Measurements from ENCODE around the gene C1orf116. TPM values are rescaled to one million over a fixed set of nuclear protein-coding genes. Genes with fewer than 3 reads are reported as not detected.
"Not testable (repeated sequence)": the region's sequence is repeated elsewhere in the genome, so short reads cannot be mapped to it uniquely, and the experiment has no call there.

The C1orf116 gene
- total RNA-seq, 1 donor from 2014 or later = 0.55 TPM

DNA sequence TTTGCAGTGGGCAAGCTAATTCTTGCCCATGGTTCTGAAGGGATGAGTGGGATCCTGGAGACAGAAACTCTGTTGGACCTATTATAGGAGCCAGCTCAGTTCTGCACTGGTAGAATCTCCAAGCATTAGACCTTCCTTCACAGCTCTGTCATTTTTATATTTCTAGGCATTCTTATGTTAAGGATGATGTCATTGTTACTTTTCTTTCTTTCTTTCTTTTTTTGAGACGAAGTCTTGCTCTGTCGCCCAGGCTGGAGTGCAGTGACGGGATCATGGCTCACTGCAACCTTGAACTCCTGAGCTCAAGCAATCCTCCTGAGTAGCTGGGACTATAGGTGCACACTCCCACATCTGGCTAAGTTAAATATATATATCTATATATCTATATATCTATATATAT, 28.0 kb upstream of the C1orf116 start:
- no peak for ATAC-seq
- DNase-seq (ENCODE audit: low spot score) = no peak

DNA sequence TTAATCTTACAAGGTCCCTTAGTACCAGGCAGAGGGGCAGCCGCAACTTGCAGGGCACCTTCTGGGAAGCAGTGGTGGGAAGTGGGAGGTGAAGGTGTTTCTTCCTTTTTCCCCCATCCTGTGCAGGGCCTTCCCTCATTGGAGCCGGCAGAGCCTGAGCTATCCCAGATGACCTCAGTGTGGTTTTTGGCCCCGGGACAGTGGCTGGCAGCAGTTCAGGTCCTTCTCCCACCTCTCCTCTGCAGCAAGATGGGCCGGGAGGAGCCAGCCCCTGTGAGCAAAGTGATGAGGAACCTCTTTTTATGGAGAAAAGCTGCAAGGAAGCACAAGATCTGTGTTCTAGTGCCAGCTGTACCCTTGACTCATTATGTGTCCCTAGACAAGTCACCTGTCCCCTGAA, 27.3 kb upstream of the C1orf116 start:
- ATAC-seq = no peak
- DNase-seq (ENCODE audit: low spot score) = no peak

DNA sequence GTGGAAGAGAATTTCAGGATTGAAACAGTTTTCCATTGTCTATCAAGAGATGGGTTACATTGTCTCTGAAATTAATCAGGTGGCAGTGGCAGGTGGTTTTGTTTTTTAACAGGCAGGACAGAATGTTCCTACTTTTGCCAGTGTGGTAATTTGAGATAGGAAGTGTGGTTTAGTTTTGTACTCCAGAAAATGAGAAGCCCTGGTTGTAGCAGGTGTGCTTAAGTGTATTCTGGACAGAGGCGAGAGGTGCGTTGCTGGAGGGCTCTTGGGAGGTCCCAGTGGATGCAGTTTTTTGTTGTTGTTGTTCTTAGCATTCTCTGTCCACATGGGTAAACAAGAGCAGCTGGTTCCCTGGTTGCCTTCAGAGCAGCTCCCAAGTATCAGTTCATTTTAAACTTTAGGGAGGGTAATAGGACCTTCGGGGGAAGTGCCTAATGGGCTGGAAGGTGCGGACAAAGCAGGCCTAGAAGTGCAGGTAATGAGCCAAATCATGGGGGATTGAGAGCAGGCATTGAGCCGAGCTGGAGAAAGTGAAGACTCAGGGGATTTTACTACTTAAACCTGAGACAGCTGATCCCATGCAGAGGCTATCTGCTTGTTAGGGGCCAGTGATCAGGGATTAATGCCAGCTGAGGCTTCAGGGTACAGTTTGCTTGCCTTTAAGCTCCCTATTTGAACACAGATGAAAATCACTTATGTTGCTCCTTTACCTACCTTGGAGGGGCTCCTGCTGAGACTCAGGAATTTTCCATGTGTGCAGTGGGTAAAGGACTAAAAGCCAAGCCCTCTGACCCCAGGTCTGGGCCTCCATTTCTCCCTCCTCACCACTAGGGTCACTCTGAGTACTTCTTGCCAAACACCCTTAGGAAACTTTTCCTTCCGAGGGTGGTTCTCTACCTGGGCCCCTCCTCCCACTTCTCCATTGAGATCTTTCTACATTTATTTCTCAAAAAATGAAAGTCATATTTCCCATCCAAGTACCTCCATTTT, 26.6 kb upstream of the C1orf116 start:
- DNase-seq (ENCODE audit: low spot score) (no peak), ATAC-seq (no peak)

DNA sequence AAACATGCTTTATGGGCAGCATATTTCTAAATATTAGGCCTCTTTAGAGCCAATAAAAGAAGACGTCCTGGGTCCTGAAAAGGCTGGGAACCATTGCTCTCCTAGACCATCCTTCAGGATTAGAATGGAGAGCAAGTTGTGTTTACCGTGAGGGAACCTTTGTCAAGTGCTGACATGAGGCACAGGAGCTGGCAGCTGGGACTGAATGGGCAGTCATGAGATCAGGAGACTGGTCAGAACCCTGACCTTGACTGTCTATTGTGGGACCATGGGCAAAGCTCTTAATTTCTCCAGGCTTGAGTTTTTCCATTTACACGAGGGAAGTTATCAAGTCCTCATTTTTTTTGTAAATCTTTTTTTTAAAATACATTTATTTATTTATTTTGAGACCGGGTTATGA, 25.7 kb upstream of the C1orf116 start:
- ATAC-seq = no peak
- DNase-seq (ENCODE audit: low spot score) = no peak

DNA sequence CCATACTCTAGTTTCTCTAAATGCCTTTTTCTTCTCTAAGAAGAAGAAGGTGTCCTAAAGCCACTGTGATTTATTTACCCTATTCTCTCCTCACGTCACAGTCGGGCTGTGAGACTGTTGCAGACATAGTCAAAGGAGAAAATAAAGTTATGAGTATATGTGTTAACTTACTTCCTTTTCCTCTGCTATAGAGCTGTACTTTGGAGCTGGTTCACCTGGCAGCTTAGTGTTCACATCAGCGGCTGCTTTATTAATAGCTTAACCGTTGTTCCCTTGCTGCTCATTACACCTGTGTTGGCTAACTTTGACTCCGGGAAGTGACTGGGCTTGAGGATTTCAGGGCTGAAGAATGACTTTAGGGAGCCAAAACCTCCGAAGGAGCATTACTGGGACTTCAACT, 24.1 kb upstream of the C1orf116 start:
- peak; percentile 36 for ATAC-seq

DNA sequence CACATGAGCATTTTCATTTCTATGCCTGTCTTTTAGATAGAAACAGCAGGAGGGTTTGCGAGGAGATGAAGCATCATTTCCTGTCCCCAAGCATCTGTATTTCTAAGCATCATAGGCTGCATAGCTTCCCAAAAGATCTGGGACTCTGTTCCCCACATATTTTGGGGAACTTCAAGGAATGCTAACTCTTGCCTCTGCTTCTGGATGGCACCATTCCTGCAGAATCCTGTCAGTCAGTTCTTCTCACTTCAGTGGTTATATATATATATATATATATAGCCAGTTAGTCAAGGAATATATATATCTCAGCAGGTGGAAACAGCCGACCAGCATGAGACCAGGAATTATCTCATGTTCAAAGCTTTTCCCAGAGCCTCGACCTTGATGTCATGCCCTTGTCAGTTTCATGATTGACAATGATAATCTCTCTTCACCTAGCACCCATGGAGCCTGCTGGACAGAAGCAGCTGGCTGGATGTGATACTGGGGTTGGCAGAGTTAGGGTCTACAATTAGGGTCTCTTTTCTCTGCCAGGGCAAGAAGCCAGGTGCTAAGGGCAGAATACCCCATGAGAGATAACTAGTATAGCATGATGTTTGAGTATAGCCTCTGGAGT, 22.9 kb upstream of the C1orf116 start:
- no peak for ATAC-seq
- DNase-seq (ENCODE audit: low spot score) = no peak

More for the DNA sequence above, 24.1 kb upstream of the C1orf116 start:
- no peak for DNase-seq (ENCODE audit: low spot score)

DNA sequence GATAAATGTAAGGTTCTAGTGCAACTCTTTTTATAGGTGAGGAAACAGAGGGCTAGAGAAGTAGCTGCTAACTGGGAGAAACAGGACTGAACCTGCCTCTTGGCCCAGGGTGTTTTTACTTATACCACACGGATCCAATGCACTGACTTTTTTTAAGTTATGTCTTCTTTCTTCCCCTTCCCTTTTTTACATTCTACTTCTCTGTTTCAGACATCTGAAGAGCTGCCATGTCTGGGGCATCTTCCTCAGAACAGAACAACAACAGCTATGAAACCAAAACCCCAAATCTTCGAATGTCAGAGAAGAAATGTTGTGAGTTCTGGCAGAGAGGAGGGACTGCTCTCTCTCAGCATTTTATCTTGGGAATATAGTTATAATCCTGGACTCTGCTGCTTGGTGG, 21.9 kb upstream of the C1orf116 start:
- ATAC-seq (no peak), DNase-seq (ENCODE audit: low spot score) (no peak)

DNA sequence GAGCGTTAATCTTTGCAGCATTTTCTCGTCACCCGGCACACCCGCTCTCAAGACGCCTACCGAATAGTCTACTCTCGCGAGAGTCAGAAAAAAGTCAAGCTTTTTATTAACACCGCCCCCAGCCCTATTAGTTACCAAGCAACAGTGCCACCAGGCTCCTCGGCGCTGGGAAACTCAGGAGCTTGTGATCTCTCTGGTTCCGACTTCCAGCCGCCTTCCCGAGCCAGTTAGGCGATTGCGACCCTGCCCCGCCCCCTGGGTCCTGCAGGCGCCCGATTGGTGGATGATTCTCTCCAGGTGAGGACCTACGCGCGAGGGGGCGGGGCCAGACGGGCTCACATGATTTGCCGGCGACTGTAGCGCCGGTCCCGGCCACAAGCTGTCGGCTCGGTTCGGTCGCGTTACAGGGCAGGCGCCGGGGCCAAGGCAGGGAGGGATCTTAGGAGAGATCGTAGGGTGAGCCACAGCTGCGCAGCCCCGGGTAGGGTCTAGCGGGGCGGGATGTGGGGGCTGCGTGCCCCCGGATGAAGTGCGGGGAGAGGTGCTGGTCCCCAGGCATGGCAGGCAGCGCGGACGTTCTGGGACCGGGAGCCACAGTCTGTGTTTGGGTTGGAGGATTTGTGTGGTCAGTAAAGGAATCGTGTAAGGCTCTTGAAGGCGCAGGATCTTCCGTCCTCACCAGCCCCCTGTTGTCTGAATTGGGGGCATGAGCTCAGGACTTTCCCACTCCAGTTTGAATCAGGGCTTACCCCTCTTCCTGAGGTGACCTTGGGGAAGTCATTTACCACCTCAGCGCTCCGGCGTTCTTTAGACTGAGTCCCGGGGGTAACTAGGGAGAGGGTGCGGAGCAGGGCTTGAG, 20.6 kb upstream of the C1orf116 start, which contains the start of gene PFKFB2:
PFKFB2 (plus strand) TSS at position 365 of the 859 bp plus-strand sequence. CDS start 1,443 bp downstream, outside the sequence.
- ATAC-seq (peak; percentile 91), DNase-seq (ENCODE audit: low spot score) (peak; percentile 99)

DNA sequence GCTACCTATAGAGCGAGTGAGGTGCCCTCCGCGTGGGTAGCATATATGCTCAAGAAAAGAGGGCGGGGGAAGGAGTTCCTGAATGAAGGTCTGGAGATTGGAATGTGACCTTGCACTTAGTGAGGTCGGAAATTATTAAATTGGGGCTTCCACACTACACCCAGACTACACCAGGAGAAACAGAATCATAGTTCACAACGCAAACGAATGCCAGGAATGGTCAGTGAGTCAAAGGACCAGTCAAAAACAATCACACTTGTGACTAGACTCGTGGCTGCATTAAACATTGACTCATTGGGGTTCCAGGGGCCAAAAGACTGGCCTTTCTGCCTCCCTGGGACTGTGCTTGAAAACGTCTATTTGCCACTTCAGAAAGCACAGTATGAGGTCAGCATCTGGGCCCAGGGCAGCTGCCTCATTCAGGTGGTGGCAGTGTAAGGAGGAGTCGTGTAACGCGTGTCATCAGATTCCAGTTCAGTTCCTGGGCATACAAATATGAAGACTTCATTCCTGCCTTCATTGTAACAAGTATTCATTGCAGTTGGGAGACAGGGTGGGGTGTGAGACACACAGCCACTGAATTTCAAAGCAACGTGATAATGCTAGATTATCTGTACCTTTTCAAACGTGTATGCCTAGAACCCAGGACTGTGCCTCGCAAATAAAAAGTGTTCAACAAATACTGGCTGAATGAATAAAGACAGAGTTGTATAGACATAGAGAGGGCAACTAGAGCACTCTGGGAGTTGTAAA, 18.8 kb upstream of the C1orf116 start, which contains the start of gene YOD1:
YOD1 (minus strand) TSS at position 18 of the 753 bp plus-strand sequence. CDS start 178 bp downstream, outside the sequence.
- ATAC-seq (no peak), DNase-seq (ENCODE audit: low spot score) (no peak)

DNA sequence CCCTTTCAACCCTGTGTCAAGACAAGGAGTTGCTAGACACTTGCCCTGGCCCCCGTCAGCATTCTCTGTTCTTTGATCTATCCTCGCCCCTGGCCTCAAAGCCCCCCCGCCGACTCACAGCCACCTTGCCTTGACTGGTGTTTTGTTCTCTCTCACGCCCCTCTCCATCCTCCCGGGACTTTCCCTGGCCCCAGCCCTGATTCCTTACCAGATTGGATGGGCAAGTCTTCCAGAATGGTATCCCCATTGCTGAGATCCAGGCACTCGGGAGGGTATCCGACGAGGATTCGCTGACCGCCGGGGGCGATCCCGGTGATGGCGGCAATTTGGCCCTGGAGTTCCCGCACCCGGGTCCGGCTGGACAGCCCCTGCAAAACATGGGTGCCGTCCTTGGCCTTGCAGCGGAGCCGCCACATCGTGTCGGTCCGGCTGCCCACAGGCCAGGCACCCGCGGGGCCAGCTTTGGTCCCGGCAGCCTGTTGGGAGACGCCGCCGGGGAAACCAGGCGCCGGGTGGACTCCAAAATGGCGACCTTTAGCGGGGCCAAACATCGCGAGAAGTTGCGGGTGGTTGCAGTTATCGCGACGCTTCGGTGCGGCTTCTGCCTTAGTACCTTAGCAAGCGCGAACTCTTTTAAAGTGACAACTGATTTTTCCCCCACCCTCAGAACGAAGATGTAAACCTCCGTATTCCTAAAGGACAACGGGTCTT, 18.1 kb upstream of the C1orf116 start:
- peak; percentile 67 for ATAC-seq
- peak; percentile 93 for DNase-seq (ENCODE audit: low spot score)

DNA sequence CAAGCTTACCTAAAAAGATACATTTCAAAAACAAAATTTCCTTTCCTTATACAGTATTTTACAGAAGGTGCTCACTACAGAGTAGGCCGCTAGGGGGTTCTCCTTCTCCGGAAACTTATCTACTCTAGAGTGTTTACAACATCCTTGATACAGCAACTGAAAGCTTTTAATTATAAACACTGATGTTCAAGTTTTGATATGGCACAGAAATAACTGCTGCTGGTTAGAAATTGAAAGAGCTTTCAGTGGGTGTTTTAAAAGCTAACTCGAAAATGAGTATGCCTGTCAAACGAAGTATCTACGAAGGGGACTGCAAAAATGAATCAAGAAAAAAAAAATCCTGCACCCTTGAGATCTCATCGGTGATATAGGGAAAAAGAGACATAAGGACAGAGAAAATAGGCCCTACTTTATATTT, 17.4 kb upstream of the C1orf116 start:
- ATAC-seq (peak; percentile 33), DNase-seq (ENCODE audit: low spot score) (no peak)

DNA sequence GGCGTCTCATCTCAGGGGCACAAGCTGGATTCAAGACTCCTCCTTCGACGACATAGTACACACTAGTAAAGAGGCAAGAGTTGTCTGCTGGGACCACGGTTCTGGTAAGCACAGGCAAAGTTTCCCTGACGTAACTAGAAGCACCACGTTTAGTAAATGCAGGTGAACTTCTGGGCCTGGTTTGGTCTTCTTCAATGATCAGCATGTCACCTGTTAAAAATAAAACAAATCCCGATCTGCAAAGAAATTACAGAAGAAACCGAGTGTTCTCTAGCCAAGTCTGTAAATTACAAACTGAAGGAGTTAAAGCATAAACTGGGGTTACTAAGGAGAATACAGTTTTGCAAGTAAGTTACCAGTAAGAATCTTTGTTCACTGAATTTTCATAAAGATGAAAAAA, 17.0 kb upstream of the C1orf116 start:
- ATAC-seq (no peak), DNase-seq (ENCODE audit: low spot score) (no peak)

DNA sequence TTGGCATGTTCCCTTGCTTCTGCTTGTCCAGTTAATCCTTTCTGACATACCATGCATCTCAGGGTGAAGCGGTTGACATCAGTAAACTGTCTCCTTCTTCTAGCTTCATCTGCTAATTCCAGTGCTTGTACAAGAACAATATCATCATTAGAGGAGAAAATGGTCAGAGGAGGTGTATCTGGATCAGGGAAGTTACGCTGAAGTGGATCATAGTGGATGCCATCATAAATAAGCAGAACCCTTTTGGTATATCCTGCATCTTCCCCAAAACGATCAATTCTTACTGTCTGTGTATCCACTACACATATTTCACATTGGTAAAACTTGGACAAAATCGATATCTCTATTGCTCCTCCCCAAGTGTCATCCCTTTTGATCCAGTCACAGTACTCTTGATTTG, 16.5 kb upstream of the C1orf116 start:
- ATAC-seq (no peak), DNase-seq (ENCODE audit: low spot score) (no peak)

DNA sequence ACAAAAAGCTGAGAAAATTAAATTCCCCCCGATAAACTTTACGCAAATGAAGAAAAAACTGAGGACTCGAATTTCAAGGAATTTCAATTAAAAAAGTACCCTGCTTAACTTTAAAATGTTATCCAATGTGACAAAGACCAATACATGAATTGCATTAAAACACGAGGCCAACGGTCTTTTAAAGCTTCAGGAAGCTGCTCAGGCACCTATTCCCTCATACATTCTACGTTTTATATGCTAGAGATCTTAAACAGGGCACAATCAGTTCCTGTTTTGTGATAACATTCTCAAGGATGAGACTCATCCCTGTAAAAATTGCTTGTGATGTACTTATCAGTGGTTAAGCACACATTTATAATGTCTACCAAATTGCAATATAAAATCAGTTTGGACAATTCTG, 15.5 kb upstream of the C1orf116 start:
- DNase-seq (ENCODE audit: low spot score) (no peak), ATAC-seq (no peak)

DNA sequence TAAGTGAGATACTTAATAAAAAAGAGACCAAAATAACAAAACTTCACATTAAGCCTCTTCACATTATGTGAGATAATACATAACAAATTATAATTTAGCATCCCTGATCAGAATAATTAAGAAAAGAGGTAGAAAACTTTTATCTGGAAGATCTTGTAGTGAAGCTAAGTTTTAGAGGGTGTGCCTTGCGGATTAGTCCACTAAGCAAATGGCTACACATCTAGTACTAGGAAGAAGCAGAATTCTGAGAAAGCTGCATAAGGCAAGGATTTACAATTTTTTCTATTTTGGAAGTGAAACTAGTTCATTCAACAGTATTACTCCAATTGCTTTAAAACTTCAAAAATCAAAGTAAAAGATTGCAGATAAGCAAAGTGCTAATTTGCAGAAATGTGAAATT, 14.9 kb upstream of the C1orf116 start:
- no peak for DNase-seq (ENCODE audit: low spot score)
- ATAC-seq = no peak

DNA sequence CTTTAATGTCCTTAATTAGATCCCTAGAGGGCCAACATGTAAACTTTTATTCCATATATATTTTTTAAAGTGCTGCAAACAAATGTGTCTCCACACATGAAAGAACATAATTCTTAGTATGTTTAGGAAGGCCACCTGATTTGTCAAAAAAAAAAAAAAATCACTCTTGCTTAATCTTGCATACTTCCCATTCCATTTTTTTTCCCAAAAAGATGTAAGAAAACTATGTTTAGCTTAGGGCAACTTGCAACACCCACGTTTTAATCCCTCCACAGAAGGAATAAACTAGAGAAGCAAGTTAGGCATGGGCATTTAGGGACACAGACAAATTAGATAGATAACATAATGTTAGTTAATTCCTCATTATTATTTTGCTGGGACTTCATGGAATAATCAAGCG, 12.9 kb upstream of the C1orf116 start:
- no peak for DNase-seq (ENCODE audit: low spot score)
- no peak for ATAC-seq

DNA sequence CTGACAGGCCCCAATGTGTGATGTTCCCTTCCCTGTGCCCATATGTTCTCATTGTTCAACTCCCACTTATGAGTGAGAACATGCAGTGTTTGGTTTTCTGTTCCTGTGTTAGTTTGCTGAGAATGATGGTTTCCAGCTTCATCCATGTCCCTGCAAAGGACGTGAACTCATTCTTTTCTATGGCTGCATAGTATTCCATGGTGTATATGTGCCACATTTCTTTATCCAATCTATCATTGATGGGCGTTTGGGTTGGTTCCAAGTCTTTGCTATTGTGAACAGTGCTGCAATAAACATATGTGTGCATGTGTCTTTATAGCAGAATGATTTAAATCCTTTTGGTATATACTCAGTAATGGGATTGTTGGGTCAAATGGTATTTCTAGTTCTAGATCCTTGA, 8.8 kb upstream of the C1orf116 start:
- DNase-seq (ENCODE audit: low spot score); ATAC-seq: not testable (repeated sequence)

DNA sequence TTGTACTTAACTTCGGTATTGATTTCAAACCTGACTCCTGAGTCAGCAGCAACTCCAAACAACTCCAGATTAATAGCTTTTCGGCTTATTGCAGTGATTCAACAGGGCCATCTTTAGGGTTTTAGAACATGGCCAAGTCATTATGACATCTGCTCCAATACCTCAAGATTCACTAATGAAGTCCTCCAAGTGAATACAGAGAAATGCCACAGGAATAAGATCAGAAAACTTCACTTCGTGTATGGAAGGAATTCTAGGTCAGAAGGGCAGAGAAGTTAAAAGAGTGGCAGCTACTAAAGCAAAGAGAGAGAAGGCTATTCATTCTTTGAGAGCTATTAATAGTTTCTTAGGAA, 7.6 kb upstream of the C1orf116 start:
- peak; percentile 23 for ATAC-seq
- DNase-seq (ENCODE audit: low spot score) = no peak

DNA sequence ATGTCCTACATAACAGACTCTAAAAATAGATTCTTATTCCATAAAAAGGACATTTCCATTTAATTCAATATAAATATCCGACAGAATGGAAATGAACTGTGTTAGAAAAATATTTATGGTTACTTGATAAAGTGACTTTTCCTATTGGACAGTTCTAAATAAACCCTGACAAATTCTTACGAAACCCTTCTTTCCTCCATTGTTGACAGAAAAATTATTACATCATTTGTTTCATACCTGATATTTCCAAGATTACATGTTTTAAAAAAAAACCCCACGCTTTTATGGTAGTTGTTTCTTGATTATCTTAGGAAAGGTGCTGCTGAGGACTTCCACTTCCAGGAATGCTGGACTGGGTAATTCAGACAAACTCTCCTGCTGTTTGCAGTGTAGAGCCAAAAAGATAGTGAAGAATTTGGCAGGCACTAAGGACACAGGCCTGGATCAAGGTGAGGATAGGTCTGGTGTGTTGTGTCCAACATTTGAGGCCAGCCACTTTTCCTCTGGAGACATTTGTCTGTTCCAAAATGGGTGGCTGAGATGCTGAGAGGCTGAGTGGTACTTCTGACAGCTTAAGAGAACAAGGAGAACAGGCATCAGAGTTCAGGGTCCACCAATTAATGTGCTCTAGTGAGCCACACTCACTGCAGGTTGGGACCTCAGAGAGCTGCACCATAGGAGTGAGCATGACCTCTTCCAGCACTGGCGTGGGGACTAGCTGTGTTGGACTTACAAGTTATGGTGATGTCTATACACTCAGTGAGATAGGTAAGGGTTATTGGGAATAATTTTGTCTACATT, 7.0 kb upstream of the C1orf116 start:
- ATAC-seq (peak; percentile 95), DNase-seq (ENCODE audit: low spot score) (no peak)
